Heart left ventricle (tissue), 13 donors: Measurements from ENCODE around the gene HAL.

Experiments used
- CTCF ChIP-seq, 12 donors: fragments of 200-600 bp; sonication (generic) in 4 of 12; IDR thresholded peaks; one replicate each; pipeline versions ENCODE4 v1.5.0 to v1.8.0; 2018 to 2022; ENCODE audit warnings: antibody characterized with exemption in 12 of 12, mild to moderate bottlenecking in 5 of 12
- POLR2A ChIP-seq, 2 donors: fragments of 450-650 bp; IDR thresholded peaks; one replicate each; pipeline ENCODE4 v1.6.1; 2017; ENCODE audit warnings: antibody characterized with exemption in 2 of 2, mild to moderate bottlenecking in 2 of 2, moderate library complexity in 2 of 2
- donor health status: ischemic (EF 13 %, LVEDD 7.1; RV severe dilation, severe dysfunction).
- donor health status: DM: no; HTN: yes; CAD: no.
- donor health status: DM: no; HTN: no; CAD: no.
- donor health status: ischemic (EF 25% LVEDD 6.9; RV normal size, moderate dysfunction).
- donor health status: ischemic (EF 25% LVEDD 5.7; RV mildly dilated, moderate dysfunction).
- donor health status: ischemic (EF 35%, LVEDD 5.7; RV mildly dilated, moderate dysfunction).
- donor health status: nonischemic (EF 11% LVEDD 7.7; RV severe dilation, severe dysfunction).
- donor health status: DM: yes; HTN: yes; CAD: no.
- donor health status: PGD.
- donor health status: ischemic (EF 29% LVEDD 5.4; RV normal size, mild dysfunction).
- donor health status: nonischemic (EF 23%, LVEDD 6.1; RV moderate dilation, normal function).

- TF ChIP-seq CTCF (IDR thresholded peaks at IDR 0.05) (no peak), POLR2A (IDR thresholded peaks at IDR 0.05) (no peak)
Observed at GRCh38 chr12:96020314-96021003, 24.3 kb upstream of the HAL start.
